Endothelial cell of umbilical vein (primary cell): ENCODE results near the gene TREH. TPM values are rescaled to one million over a fixed set of nuclear protein-coding genes. Genes with fewer than 3 reads are reported as not detected.

Experiments used
- BruUV-seq: library from RNA; stranded (reverse); fragments of 400-500 nt; replicated peaks from 2 replicates; lab custom pipeline; 2021; lab: Mats Ljungman, UMichigan
- CTCF ChIA-PET: fragments of 300-600, 350-600 bp; sonication (Branson Sonifier 250); formaldehyde crosslinking; loops from one replicate; lab custom pipeline; 2021; ENCODE audit warnings: antibody characterized with exemption, inconsistent platforms; lab: Charles Lee
- POLR2A ChIA-PET: fragments of 300-600, 350-600 bp; sonication (Branson Sonifier 250); formaldehyde crosslinking; loops from one replicate; lab custom pipeline; 2021; ENCODE audit warnings: antibody characterized with exemption, inconsistent platforms; lab: Charles Lee
- DNase-seq: peaks from one replicate; pipeline ENCODE4 v3.0.0-alpha.2; 2011; ENCODE audit warnings: low read depth, low spot score
- FAIRE-seq: peaks from 2 replicates; lab custom pipeline; 2011; peaks lifted over from hg19 to GRCh38; lab: Jason Lieb, UNC
- H2AFZ ChIP-seq: 2 replicates; pipeline ENCODE4 v1.6.0; 2012; ENCODE audit warnings: low read depth, low read length, control low read depth, inconsistent platforms
- H3K27ac ChIP-seq: 2 replicates; pipeline ENCODE4 v1.5.1; 2011; ENCODE audit warnings: low read depth, mild to moderate bottlenecking, control low read depth, low read length, moderate library complexity; ENCODE audit not compliant: insufficient read depth
- H3K27me3 ChIP-seq, 2 experiments: 2 replicates each; pipeline versions ENCODE4 v1.6.0 to v1.6.1; 2011; ENCODE audit warnings: low read length in 2 of 2, mixed read lengths in 1 of 2; ENCODE audit not compliant: control insufficient read depth in 2 of 2, insufficient read depth in 2 of 2
- H3K36me3 ChIP-seq, 2 experiments: 2 replicates in 1 of 2; 3 replicates in 1 of 2; pipeline ENCODE4 v1.5.1; 2011; ENCODE audit warnings: low read length in 2 of 2, mild to moderate bottlenecking in 1 of 2, moderate library complexity in 1 of 2; ENCODE audit not compliant: control insufficient read depth in 2 of 2, insufficient read depth in 2 of 2; ENCODE audit errors: extremely low read depth in 1 of 2
- H3K4me1 ChIP-seq: 3 replicates; pipeline ENCODE4 v1.5.1; 2011; ENCODE audit warnings: mild to moderate bottlenecking, low read length; ENCODE audit not compliant: control insufficient read depth, insufficient read depth; ENCODE audit errors: extremely low read depth
- H3K4me2 ChIP-seq: 2 replicates; pipeline ENCODE4 v1.6.1; 2011; ENCODE audit warnings: low read length, control low read depth, mixed read lengths; ENCODE audit not compliant: insufficient read depth
- H3K4me3 ChIP-seq, 3 experiments: fragments of 200-600 bp in 1 of 3; sonication (generic), shearing (Covaris generic) in 1 of 3; replicated peaks in 1 of 3; 2 replicates each; pipeline ENCODE4 v1.5.1; 2011 to 2016; ENCODE audit warnings: control low read depth in 3 of 3, low read length in 3 of 3, mild to moderate bottlenecking in 2 of 3, inconsistent platforms in 1 of 3, low read depth in 1 of 3, moderate library complexity in 1 of 3; ENCODE audit not compliant: insufficient read depth in 1 of 3
- H3K79me2 ChIP-seq: 2 replicates; pipeline ENCODE4 v1.6.0; 2012; ENCODE audit warnings: low read length, inconsistent platforms; ENCODE audit not compliant: control insufficient read depth, insufficient read depth
- H3K9ac ChIP-seq: replicated peaks from 2 replicates; pipeline ENCODE3; 2011; ENCODE audit warnings: low read length, control low read depth; ENCODE audit not compliant: insufficient read depth; ENCODE audit errors: extremely low read depth
- H3K9me1 ChIP-seq: replicated peaks from 3 replicates; pipeline ENCODE4 v1.6.0; 2011; ENCODE audit warnings: mild to moderate bottlenecking, low read length; ENCODE audit not compliant: control insufficient read depth, insufficient read depth; ENCODE audit errors: extremely low read depth
- H3K9me3 ChIP-seq: replicated peaks from 2 replicates; pipeline ENCODE4 v1.5.1; 2012; ENCODE audit warnings: low read length, inconsistent platforms; ENCODE audit not compliant: control insufficient read depth, insufficient read depth
- H4K20me1 ChIP-seq: replicated peaks from 2 replicates; pipeline ENCODE3; 2011; ENCODE audit warnings: mild to moderate bottlenecking, low read length; ENCODE audit not compliant: control insufficient read depth, insufficient read depth; ENCODE audit errors: extremely low read depth
- CTCF ChIP-seq, 2 donors: IDR thresholded peaks; 1 replicate in 1 of 2; 2 replicates in 1 of 2; pipeline ENCODE4 v1.5.1; 2011; ENCODE audit warnings: low read length in 2 of 2, mild to moderate bottlenecking in 2 of 2, moderate library complexity in 2 of 2, control low read depth in 1 of 2, inconsistent platforms in 1 of 2, low read depth in 1 of 2; ENCODE audit not compliant: insufficient read depth in 1 of 2; ENCODE audit errors: extremely low read depth in 1 of 2
- EZH2 ChIP-seq: IDR thresholded peaks from 2 replicates; pipeline ENCODE4 v1.6.1; 2012; ENCODE audit warnings: borderline replicate concordance, low read depth, mild to moderate bottlenecking, moderate library complexity, low read length, inconsistent platforms; ENCODE audit not compliant: severe bottlenecking
- FOS ChIP-seq: IDR thresholded peaks from 2 replicates; pipeline ENCODE4 v1.6.1; 2011; ENCODE audit warnings: mild to moderate bottlenecking, low read length, moderate library complexity, borderline replicate concordance; ENCODE audit not compliant: insufficient read depth
- GATA2 ChIP-seq: IDR thresholded peaks from 2 replicates; pipeline ENCODE4 v1.7.0; 2011; ENCODE audit warnings: low read depth, mild to moderate bottlenecking, moderate library complexity, mixed read lengths, low read length; ENCODE audit not compliant: insufficient read length, insufficient read depth
- JUN ChIP-seq: IDR thresholded peaks from 2 replicates; pipeline ENCODE4 v1.6.1; 2011; ENCODE audit warnings: borderline replicate concordance, low read depth; ENCODE audit not compliant: insufficient read length, insufficient read depth
- MAX ChIP-seq: IDR thresholded peaks from 2 replicates; pipeline ENCODE4 v1.6.1; 2011; ENCODE audit not compliant: insufficient read depth, insufficient read length
- MYC ChIP-seq: IDR thresholded peaks from one replicate; pipeline ENCODE4 v1.6.1; 2011; ENCODE audit warnings: mild to moderate bottlenecking, low read depth, low read length
- POLR2A ChIP-seq: IDR thresholded peaks from 2 replicates; pipeline ENCODE4 v1.6.1; 2012; ENCODE audit warnings: low read depth, mild to moderate bottlenecking, control low read depth, low read length
- POLR2AphosphoS5 ChIP-seq: IDR thresholded peaks from 2 replicates; pipeline ENCODE4 v1.6.1; 2012; ENCODE audit warnings: low read depth, mild to moderate bottlenecking, control low read depth, low read length, moderate library complexity; ENCODE audit not compliant: insufficient read depth
- dilution Hi-C: fragments of 300-500 bp; cut with MboI; formaldehyde crosslinking; loops from one replicate; pipeline ENCODE4 v1.15.0; 2019; ENCODE audit warnings: low sequenced_read_pairs; ENCODE audit not compliant: extremely low pct_ligation_motif_present
- intact Hi-C: fragments of 100-400 bp; cut with micrococcal nuclease; formaldehyde crosslinking; loops from one replicate; pipeline ENCODE4 v1.10.0; 2022
- polyA plus RNA-seq, 4 experiments: library from polyadenylated mRNA; depleted of rRNA in 3 of 4; stranded (reverse) in 3 of 4; unstranded in 1 of 4; fragments of >200 nt; gene quantifications; 2 replicates each; pipeline versions ENCODE4 v1.2.1 to v1.2.3, GENCODE V29; 2011 to 2012; ENCODE audit warnings: missing spikeins in 1 of 4
- total RNA-seq: library from RNA; stranded (reverse); gene quantifications from 2 replicates; pipeline ENCODE4 v1.2.3, GENCODE V29; 2021

TREH gene
- total and polyA plus RNA-seq, 2 donors (not counting 3 experiments of a cell fraction or from before 2014, with no cell fraction given): not detected

- no peak overlapping the region for H3K4me2 ChIP-seq
- H3K9me1 ChIP-seq: no peaks in the 10 kb centered on the region
- H3K36me3 ChIP-seq: peaks cover 40 to 58% of the 10 kb centered on the region in 2 experiments
- H3K27me3 ChIP-seq: no peaks in the 10 kb centered on the region
- ChIA-PET POLR2A (no interaction called here), CTCF (interaction anchor here (0.7 to 1.6 kb wide), 3 partner anchors 11 to 53 kb away, joined by 3 to 5 read pairs (median 3); partner anchors contain the start of gene PHLDB1)
- no peak for DNase-seq
- dilution Hi-C loops (no loop called here), intact Hi-C loops (no loop called here)
- peaks cover 2% of the 10 kb centered on the region for H3K79me2 ChIP-seq
- no peaks in the 10 kb centered on the region for H3K9me3 ChIP-seq
- no TSS peak for BruUV-seq
- H4K20me1 ChIP-seq: no peaks in the 10 kb centered on the region
- no peak overlapping the region for H3K9ac ChIP-seq
- H3K27ac ChIP-seq: no peak overlapping the region
- no peak overlapping the region for H3K4me3 ChIP-seq
- TF ChIP-seq POLR2A (no peak), POLR2AphosphoS5 (no peak), MYC (no peak), GATA2 (no peak), FOS (no peak), MAX (no peak), JUN (no peak), CTCF (IDR thresholded peaks at IDR 0.05; ENCODE audit: extremely low read depth in 1 of 2, insufficient read depth in 1 of 2, low read depth in 1 of 2, low read length in 2 of 2) (no peak), EZH2 (no peak)
- H3K4me1 ChIP-seq: no peaks in the 10 kb centered on the region
- FAIRE-seq: no peak
- H2AFZ ChIP-seq: no peak overlapping the region
Measured at GRCh38 chr11:118648291-118648690, 31.2 kb downstream of the TREH start.
